Activated T-helper 1 cell treated with anti-CD3 and anti-CD28 coated beads, Interleukin-2, amount 50 U/mL, for 16 hours (primary cell): ENCODE data around the gene NPC1.

Experiments
- DNase-seq, 2 donors: peaks; one replicate each; pipeline ENCODE4 v3.0.0-alpha.2; 2020; ENCODE audit warnings: low read depth in 1 of 2, low spot score in 1 of 2

The NPC1 gene

DNA sequence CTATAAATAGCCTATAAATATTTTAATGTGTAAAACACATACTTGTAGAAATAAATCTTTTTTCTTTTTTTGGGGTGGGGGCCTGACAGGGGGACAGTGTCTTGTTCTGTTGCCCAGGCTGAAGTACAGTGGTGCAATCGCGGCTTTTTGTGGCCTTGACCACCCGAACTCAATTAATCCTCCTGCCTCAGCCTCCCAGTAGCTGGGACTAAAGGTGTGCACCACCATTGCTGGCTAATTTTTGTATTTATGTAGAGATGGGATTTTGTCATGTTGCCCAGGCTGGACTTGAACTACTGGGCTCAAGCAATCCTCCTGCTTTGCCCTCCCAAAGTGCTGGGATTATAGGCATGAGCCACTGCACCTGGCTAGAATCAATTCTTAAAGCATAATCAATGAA, 37.6 kb downstream of the NPC1 start:
- no peak for DNase-seq

DNA sequence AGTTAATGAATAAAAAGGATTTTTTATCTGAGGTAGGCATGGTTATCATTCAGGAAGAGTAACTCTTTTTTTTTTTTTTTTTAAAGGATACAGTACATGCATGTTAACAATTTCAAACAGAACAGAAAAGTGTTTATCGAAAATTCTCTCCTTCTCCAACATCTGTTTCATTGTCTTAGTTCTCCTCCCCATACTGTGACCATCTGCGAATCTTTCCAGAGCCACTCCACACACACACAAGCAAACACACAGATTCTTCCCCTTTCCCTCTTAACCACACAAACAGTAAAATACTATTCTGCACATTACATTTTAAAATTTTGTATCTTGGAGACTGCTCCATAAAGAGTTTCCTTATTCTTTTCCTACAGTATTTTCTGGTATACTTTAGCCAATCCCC, 38.0 kb downstream of the NPC1 start:
- no peak for DNase-seq

DNA sequence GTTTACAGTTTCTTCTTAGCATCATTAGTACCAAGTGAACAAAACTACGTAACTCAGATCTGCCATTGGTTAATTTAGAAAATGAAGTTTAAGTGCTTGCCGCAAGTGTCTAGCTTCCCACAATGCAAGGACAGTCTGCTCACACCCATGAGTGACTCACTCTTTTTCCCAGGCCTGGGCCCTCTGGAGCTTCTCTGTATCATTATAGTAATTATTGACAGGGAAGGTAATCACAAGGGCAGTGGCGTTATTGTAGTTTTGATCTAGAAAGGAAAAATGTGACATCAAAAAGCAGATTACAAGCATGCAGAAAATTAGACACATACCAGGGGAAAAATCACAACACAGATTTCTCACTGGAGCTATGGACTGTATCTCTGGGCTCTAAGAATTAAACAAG, 38.5 kb downstream of the NPC1 start:
- DNase-seq: no peak

DNA sequence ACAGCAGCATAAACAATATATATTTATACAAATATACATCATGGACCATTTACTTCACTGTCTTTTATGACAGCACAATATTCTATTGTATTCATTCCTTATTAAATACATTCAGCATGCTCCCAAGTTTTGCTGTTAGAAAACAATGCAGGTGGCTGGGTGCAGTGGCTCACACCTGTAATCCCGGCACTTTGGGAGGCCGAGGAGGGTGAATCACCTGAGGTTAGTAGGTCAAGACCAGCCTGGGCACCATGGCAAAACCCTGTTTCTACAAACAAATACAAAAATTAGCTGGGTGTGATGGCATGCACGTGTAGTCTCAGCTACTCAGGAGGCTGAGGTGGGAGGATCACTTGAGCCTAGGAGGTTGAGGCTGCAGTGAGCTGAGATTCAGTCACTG, 39.0 kb downstream of the NPC1 start:
- DNase-seq: no peak

DNA sequence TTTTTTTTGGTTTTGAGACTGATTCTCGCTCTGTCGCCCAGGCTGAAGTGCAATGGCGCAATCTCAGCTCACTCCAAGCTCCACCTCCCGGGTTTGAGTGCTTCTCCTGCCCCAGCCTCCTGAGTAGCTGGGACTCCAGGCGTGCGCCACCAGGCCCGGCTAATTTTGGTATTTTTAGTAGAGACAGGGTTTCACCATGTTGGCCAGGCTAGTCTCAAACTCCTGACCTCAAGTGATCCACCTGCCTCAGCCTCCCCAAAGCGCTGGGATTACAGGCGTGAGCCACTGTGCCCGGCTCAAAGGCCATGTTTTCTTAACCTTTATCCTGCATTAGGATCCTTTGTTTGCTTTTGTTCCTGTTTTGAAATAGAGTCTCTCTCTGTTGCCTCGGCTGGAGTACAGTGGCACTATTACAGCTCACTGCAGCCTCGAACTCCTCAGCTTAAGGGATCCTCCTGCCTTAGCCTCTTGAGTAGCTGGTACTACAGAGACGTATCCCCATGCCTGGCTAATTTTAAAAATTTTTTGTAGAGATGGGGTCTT, 41.0 kb downstream of the NPC1 start:
- DNase-seq: no peak

DNA sequence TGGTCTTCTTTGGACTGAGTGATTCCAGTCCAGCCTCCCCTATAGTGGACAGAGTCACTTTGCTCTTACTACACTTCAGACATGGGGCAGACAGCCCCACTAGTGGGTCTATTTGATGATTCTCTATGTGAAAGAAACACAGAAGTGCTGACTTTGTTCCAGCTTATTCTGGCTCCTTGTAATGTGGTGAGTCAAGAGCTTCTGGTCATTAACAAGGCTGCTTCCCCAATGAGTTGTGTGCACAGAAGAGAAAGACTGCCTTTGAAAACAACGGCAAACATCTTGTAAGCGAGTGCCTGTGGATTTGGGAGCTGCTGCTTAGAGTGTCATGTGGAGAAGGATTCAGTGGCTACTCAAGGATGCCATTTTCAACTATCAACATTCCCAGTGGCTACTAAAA, 43.8 kb downstream of the NPC1 start:
- no peak for DNase-seq

DNA sequence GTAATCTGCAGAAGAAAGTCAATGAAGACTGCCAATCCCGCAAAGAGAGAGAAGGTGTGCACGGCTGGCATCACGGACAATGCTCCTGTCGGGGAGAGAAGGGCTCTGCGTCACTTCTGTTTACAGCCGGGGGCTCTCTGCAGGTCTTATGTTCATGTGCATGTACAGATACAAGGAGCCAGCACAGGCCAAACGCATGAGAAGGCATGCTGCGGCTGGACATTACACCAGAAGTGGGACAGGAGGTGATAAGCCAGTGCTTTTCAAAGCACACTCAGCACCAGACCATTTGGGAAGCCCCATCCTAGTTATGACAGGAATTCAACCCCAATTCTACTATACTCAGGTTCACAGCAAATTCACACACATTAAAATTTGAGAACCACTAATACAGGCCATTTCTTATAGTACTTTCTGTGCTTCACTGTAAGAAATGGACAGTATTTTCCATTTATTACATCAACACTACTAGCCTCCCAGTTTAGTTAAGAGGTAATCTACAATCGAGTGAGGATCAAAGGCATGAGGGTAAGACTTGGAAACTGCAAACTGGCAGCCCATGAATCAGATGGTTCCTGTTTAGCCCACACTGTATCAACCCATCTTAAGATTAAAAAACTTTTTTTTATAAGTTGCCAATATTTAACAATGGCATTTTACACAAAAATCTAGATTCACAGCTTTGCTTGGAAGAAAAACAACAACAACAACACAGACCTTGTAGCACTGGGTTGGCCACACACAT, 44.8 kb downstream of the NPC1 start:
- no peak for DNase-seq

DNA sequence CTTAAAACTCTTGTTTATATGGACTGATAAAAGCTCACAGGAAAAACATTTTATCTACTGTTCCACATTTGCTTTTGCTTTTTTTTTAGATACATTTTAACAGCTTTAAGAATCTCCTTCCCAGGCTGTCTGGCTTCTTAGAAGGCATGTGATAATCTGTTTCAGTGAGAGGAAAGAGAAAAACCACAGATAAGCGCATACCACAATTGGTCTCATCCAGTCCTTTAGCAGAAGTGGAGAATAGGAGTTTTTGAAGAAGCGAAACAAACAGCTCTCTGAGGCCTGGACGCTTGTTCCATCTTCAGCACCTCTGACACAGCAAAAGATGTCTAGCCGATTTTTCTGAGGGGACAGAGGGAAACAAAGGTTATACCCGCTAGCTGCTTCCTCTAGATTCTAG, 45.4 kb downstream of the NPC1 start:
- no peak for DNase-seq

DNA sequence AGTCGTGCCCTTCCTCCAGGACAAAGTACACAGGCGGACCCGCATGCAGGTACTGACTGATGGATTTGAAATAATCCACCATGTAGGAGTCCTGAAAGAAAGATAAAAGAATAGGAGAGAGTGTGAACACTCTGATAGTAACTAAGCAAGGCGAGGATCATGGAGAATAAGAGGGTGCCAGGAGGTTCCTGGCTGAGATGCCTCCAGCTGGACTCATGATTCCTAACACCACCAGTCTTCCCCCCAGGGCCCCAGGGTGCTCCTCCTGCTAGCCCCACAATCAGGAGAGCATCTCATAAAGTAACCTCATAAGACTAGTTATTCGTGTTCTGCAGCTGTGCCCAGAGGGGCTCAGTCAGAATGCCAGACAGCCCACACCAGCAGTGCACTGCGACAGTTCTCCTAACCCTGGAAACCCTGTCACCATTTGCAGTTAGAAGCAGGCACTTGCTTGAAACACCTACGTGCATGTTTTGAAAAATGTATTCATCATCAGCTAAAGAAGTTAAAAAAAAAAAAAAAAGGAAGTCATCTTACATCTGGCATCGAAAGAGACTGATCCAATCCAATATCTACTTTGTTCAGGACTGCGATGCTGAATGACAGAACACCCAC, 46.3 kb downstream of the NPC1 start:
- DNase-seq: no peak

DNA sequence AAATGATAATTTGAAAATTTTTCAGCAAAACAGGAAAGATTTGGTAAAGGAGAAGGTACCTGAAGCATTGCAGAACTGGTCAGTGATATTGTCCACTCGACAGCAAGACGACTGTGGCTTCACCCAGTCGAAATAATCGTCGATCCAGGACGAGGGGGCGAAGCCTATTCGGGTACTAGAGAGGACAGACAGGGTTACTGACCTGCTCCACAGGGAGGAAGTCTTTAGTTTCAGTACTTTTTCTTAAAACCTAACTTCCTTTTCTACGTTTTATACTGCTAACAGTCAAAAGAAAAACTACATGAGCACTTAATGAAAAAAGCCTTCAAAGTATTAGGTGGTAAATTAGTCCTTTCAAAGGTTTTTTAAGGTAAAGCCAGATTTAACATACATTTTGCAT, 47.0 kb downstream of the NPC1 start:
- no peak for DNase-seq

DNA sequence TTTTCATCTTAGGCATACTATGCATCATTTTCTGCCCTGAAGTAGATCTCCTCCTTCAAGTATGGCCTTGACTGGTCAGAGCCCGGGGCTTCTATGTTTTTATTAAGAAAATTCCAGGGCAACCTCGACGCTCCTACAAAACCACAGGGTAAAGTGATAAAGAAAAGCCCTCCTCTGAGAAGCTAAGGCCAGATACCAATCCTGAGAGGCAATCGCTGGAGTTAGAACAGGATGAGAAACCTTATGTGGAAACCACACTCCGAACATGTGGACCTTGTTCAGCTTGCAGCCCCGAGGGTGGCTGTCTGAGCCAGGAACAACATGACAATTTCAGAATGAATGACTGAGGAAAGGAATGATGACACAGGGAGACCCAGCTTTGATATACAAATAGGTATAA, 47.4 kb downstream of the NPC1 start:
- DNase-seq: no peak

DNA sequence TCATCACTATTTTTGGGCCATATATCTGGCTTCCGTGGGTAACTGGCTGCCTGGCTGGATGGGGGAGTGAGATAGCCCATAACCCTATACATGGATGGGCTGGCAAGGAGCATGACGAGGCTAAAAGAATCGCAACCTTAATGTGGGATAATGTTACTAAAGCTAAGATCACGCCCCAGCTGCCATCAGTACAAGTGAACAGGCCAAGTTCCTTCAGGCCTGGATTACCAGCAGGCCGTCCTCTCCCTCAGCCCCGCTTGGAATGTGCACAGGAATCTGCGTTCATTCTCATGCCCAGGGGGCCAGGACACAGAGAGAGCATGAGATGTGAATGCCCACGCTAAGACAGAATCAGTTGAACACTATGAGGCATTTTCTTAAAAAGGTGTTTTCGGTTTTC, 48.3 kb downstream of the NPC1 start:
- no peak for DNase-seq

DNA sequence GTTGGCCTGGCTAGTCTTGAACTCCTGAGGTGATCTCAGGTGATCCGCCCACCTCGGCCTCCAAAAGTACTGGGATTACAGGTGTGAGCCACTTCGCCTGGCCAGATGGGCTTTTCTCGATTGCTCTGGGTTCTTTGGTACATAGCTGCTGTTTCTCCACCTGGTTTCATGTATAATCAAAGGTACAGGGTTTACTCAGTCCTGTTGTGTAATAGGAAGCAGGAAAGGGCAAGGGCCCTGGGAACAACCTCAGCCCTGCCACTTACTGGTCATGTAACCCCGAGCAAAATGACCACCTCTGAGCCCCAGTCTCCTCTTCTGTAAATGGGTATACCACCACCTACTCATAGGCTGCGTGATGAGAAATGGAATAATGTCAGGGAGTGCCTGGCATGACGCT, 49.0 kb downstream of the NPC1 start:
- no peak for DNase-seq

DNA sequence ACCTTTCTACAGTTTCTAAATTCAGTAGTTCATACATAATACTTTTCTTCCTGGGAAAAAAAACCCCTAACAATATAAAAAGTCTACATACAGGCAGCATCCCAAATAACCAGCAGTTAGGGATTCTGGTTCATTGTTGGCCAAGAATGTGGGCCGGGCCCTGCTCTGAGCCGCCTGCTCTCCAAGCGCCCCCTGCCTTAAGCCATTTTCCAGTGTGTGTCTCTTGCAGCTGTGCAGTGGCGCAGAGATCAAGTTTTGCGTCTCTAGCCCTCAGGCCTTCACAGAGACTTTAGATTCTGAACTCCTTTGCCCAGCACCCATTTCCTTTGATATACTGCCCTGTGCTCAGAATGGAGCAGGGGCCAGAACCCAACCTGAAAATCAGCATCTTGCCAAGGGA, 50.1 kb downstream of the NPC1 start:
- no peak for DNase-seq

DNA sequence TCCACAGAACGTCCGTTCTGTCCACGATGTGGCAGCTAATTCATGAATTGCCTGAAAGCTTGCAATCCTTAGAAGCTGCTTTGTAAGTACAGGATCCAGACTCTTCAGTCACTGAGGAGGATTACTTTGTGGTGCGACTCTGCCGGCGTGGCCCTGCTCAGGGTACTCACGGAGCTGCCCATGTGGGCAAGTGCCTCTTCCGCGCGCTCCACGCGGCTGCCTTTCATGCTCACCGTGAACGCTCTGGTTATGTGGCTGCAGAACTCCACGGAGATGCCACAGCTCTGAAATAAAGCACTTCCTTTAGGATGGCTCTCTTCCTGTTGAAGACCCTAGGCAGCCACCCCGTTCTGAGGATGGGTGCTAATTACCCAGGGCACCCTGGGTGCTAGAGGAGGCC, 52.0 kb downstream of the NPC1 start:
- no peak for DNase-seq

DNA sequence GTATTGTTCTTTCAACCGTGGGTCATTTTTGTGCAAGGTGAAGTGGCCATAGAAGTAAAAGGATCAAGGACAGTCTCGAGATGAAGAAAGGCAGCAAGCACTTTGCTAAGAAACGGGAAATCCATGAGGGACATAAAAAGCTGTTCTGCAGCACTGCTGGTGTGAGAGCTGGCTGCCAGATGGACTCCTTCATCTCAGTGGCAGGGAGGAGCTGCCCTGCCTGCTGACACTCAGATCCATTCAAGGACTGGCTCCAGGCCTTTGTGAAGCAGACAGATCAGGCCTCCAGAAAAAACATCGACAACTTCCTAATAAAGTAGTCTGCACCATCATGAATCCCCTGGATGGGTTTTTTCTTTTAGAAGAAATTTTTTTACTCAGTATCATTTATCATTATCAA, 53.5 kb downstream of the NPC1 start:
- DNase-seq: no peak

DNA sequence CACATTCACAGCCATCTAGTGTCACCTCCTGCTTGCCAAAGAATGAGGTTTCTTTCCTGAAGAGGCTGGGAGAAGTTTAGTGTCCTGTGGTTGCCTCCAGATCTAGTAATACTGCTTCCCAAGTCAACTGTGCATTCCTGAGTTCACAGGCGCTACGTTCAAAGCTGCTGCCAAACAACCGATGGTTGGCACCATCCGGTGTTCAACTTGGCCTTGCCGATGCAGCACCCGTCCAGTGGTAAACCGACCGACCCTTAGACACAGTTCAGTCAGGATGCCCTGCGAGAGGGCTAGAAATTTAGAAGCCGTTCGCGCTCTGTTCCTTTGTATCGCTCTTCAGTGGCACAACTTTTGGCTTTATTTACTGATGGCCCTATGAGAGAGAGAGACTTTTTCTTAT, 54.4 kb downstream of the NPC1 start:
- no peak for DNase-seq

DNA sequence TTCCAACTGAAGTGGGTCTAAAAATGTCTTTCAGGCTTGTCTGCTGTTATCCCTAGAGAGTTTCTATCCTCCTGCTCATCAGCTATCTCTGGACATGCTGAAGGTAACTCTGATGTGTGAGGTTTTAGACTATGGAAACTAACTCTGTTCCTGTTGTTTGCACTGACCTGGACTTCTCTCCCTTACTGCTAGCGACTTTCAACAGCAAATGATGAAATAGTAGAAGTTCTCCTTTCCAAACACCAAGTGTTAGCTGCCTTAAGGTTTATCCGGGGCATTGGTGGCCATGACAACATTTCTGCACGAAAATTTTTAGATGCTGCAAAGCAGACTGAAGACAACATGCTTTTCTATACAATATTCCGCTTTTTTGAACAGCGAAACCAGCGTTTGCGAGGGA, 56.1 kb downstream of the NPC1 start:
- no peak for DNase-seq

DNA sequence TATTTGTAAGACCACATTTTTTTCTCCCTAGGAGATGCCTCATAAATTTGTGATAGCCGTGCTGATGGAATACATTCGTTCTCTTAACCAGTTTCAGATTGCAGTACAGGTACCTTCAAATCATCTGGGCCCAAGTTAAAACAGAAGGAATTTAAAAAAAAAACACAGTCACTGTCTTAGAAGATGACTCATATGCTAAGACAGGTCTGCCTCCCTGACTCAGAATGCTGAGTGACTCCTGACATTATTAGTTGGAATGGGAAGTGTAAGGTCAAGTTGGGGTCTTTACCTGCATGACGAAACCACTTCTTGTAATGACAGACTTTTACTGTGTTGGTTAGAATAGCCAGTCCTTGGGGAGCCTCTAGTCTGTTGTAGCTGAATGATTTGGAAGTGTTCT, 56.7 kb downstream of the NPC1 start:
- no peak for DNase-seq

DNA sequence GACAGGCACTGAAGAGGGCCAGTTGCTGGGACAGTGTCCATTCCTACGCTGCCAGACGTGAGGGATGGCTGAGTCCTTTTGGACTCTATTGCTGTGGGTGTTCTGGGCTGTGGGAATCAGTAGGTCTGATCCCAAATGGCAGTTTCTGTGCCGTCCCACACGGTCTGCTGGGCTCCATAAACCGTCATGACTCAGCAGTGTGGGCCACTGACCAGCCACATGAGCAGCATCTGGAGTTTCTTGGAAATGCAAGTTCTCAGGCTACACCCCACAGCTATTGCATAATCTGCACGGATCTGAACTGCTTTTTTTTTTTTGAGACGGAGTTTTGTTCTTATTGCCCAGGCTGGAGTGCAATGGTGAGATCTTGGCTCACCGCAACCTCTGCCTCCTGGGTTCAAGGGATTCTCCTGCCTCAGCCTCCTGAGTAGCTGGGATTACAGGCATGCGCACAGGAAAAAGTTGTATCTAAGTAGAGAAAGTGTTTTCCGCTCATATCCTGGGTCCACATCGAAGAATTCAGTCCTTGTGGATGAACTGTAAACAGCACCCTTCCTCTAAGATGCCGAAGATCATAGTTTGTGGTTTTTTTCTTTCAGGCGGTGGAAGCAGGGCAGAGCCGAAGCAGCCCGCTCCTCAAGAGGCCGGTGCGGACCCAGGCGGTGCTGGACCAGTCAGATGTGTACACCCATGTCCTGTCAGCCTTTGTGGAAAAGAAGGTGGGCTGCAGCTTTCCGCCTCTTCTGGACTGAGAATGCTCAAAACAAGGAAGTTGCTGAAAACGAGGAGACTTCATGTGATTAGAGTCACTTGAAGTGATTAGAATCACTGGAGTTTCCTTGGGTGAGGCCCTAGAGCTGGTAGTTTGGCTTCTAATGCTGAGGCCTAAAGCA, 57.5 kb downstream of the NPC1 start:
- no peak for DNase-seq

DNA sequence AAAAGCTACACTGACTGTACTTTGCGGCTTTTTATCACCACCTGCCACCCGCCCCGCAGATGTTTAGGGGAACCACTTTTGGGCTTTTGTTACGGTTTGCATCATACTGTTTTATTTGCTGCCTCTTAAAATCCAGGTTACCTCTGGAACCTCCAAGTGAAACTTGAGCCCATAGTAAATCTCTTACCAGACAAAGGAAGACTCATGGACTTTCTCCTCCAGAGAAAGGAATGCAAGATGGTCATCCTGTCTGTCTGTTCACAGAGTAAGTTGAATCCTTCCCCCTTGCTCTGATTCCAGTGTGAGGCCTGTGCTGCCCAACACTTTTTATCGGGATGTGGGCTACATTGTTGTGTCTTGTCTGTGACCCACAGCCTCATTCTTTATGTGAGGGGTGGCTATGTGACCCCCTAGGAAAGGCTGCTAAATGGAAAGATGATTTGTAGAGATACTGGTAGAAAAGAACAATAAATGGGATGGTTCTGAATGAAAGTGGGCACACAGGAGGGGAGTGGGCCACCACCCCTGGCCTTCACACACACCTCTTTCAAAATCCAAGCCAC, 59.7 kb downstream of the NPC1 start:
- no peak for DNase-seq
